ENCODE results near the gene WDCP. TPM values are rescaled to one million over a fixed set of nuclear protein-coding genes. Genes with fewer than 3 reads are reported as not detected.

Gene WDCP
- total and polyA plus RNA-seq, 10 of the 15 experiments (the other 5 are each of a cell fraction or from before 2014, with no cell fraction given) = 5.5 to 21.3 (median 13.2) TPM

GRCh38 chr2:24046930-24047702 lies at the start of gene WDCP (continued):
- TF ChIP-seq CREM (IDR thresholded peaks at IDR 0.05; ENCODE audit: low read depth) (peak; percentile 60; the same call in 1 of the 2 replicates), RFX5 (IDR thresholded peaks at IDR 0.05; ENCODE audit: low read depth, low read length) (no peak), ZBTB33 (IDR thresholded peaks at IDR 0.05) (no peak), CREB1 (IDR thresholded peaks at IDR 0.05; ENCODE audit: low read depth) (peak; percentile 73; the same call in 1 of the 2 replicates), HDGF (IDR thresholded peaks at IDR 0.05) (peak; percentile 75; the same call in 1 of the 2 replicates), RUNX3 (IDR thresholded peaks at IDR 0.05; ENCODE audit: low read length) (peak; percentile 99), SIN3A (IDR thresholded peaks at IDR 0.05; ENCODE audit: low read depth, low read length) (peak; percentile 68; the same call in 1 of the 2 replicates), NFYA (IDR thresholded peaks at IDR 0.05; ENCODE audit: borderline replicate concordance, low read depth, low read length) (peak; percentile 93), NFYB (IDR thresholded peaks at IDR 0.05; ENCODE audit: insufficient read depth, low read depth, low read length) (peak; percentile 99), RB1 (IDR thresholded peaks at IDR 0.05; ENCODE audit: borderline replicate concordance) (peak; percentile 33; the same call in 1 of the 2 replicates), HDAC2 (IDR thresholded peaks at IDR 0.05) (no peak), TCF3 (IDR thresholded peaks at IDR 0.05; ENCODE audit: borderline replicate concordance, insufficient read depth, low read depth, low read length) (no peak), SRF (IDR thresholded peaks at IDR 0.05; ENCODE audit: low read depth in 2 of 2, low read length in 2 of 2) (no peak), POLR2AphosphoS5 (IDR thresholded peaks at IDR 0.05; ENCODE audit: low read length) (peak; percentile 93), BHLHE40 (IDR thresholded peaks at IDR 0.05; ENCODE audit: borderline replicate concordance in 1 of 2, low read depth in 2 of 2, low read length in 1 of 2) (peak in 1 of 2 experiments; percentile 73; a peak in 2 of 4 replicates), TBL1XR1 (IDR thresholded peaks at IDR 0.05; ENCODE audit: low read depth, low read length) (0 out of 2 replicates have a peak, but pooled peaks have one; percentile 28), EED (IDR thresholded peaks at IDR 0.05; ENCODE audit: low read depth) (no peak), NR2F1 (conservative IDR thresholded peaks at IDR 0.05) (no peak), POLR2AphosphoS2 (IDR thresholded peaks at IDR 0.05; ENCODE audit: low read depth, low read length) (peak; percentile 83; the same call in 1 of the 2 replicates), MLLT1 (IDR thresholded peaks at IDR 0.05) (peak; percentile 95), FOXM1 (IDR thresholded peaks at IDR 0.05; ENCODE audit: low read depth, low read length) (no peak), HCFC1 (IDR thresholded peaks at IDR 0.05; ENCODE audit: low read length) (peak; percentile 90), KDM1A (IDR thresholded peaks at IDR 0.05; ENCODE audit: borderline replicate concordance) (no peak), SIX5 (IDR thresholded peaks at IDR 0.05; ENCODE audit: low read depth, low read length, severe bottlenecking) (peak; percentile 86), IRF3 (IDR thresholded peaks at IDR 0.05) (peak; percentile 90), MAX (IDR thresholded peaks at IDR 0.05; ENCODE audit: low read depth, low read length) (peak; percentile 61; the same call in 1 of the 2 replicates)

Measured in GM12878 (cell line).